ENCODE results near the gene KRTAP5-3. TPM values are rescaled to one million over a fixed set of nuclear protein-coding genes. Genes with fewer than 3 reads are reported as not detected.

The KRTAP5-3 gene
- total and polyA plus RNA-seq, 7 donors: not detected

- no peak overlapping the region for H3K27ac ChIP-seq
- WGBS, 3 donors: 70 to 78% (median 77%) methylated on average over 13 of the region's 13 CpGs
- intact Hi-C loops (cut with DNase I): no loop called here
- TF ChIP-seq CTCF (IDR thresholded peaks at IDR 0.05): no peak
- no peaks in the 10 kb centered on the region for H3K4me1 ChIP-seq
- DNase-seq (peak in 1 of 2 donors; percentile 23), ATAC-seq (no peak)
- H3K4me3 ChIP-seq: no peak overlapping the region
- H3K27me3 ChIP-seq (ENCODE audit: insufficient read depth in 3 of 3, low read length in 2 of 3): peaks cover 0 to 40% (median 2%) of the 10 kb centered on the region in 3 donors
- no peaks in the 10 kb centered on the region for H3K36me3 ChIP-seq (ENCODE audit: insufficient read depth in 1 of 2, low read depth in 1 of 2)
- H3K9me3 ChIP-seq: no peaks in the 10 kb centered on the region
Observed at GRCh38 chr11:1631066-1631568, 22.9 kb upstream of the KRTAP5-3 start.

GRCh38 chr11:1630271-1630670, 22.0 kb upstream of the KRTAP5-3 start:
- peaks cover 0 to 40% (median 2%) of the 10 kb centered on the region in 3 donors for H3K27me3 ChIP-seq (ENCODE audit: insufficient read depth in 3 of 3, low read length in 2 of 3)
- DNase-seq (peak in 1 of 2 donors; percentile 26), ATAC-seq (no peak)
- intact Hi-C loops (cut with DNase I): no loop called here
- WGBS, 3 donors: 29 to 50% (median 48%) methylated on average over 2 of the region's 2 CpGs
- H3K4me1 ChIP-seq: no peaks in the 10 kb centered on the region
- no peaks in the 10 kb centered on the region for H3K9me3 ChIP-seq
- no peaks in the 10 kb centered on the region for H3K36me3 ChIP-seq (ENCODE audit: insufficient read depth in 1 of 2, low read depth in 1 of 2)
- H3K27ac ChIP-seq: no peak overlapping the region
- TF ChIP-seq CTCF (IDR thresholded peaks at IDR 0.05): no peak
- H3K4me3 ChIP-seq: no peak overlapping the region

- H3K4me1 ChIP-seq: no peaks in the 10 kb centered on the region
- WGBS, 3 donors: 54 to 77% (median 61%) methylated on average over 22 to 24 of the region's 26 CpGs
- H3K27ac ChIP-seq: no peak within 1 kb of the TSS
- DNase-seq: peak in 1 of 2 donors; percentile 34
- no peaks in the 10 kb centered on the region for H3K9me3 ChIP-seq
- no peak for TF ChIP-seq CTCF (IDR thresholded peaks at IDR 0.05)
- intact Hi-C loops (cut with DNase I): loop anchor here (2.0 to 5.0 kb wide), 2 partner anchors 85 to 87 kb away; no protein-coding TSS in a partner anchor
- H3K36me3 ChIP-seq (ENCODE audit: insufficient read depth in 1 of 2, low read depth in 1 of 2): no peaks in the 10 kb centered on the region
- H3K27me3 ChIP-seq (ENCODE audit: insufficient read depth in 3 of 3, low read length in 2 of 3): peaks cover 0 to 39% (median 2%) of the 10 kb centered on the region in 3 donors
- no peak for ATAC-seq
- no peak within 1 kb of the TSS for H3K4me3 ChIP-seq
Observed at GRCh38 chr11:1629326-1630185, 21.3 kb upstream of the KRTAP5-3 start, which contains the start of gene KRTAP5-5. Gene KRTAP5-5 (plus strand): TSS chr11:1629775. CDS start chr11:1629841, 66 bp downstream.

- intact Hi-C loops (cut with DNase I): loop anchor here (2.0 to 5.0 kb wide), 2 partner anchors 84 to 86 kb away; no protein-coding TSS in a partner anchor
- Histone ChIP-seq H3K36me3 (ENCODE audit: insufficient read depth in 1 of 2, low read depth in 1 of 2) (no peaks in the 10 kb centered on the region), H3K4me1 (no peaks in the 10 kb centered on the region), H3K9me3 (no peaks in the 10 kb centered on the region), H3K27ac (no peak overlapping the region), H3K27me3 (ENCODE audit: insufficient read depth in 3 of 3, low read length in 2 of 3) (peaks cover 0 to 31% (median 2%) of the 10 kb centered on the region in 3 donors), H3K4me3 (no peak overlapping the region)
- peak; percentile 84 to 95 (median 90) for ATAC-seq
- peak; percentile 44 to 78 for DNase-seq
- TF ChIP-seq CTCF (IDR thresholded peaks at IDR 0.05): peak; percentile 88
- 25 to 28% (median 25%) methylated on average over 35 of the region's 35 CpGs for WGBS, 3 donors
Observed at GRCh38 chr11:1628506-1629325, 20.5 kb upstream of the KRTAP5-3 start.
